CD4-positive, alpha-beta memory T cell (primary cell): ENCODE results near the gene C13orf42. TPM values are rescaled to one million over a fixed set of nuclear protein-coding genes. Genes with fewer than 3 reads are reported as not detected.

ENCODE experiments used
- CTCF ChIA-PET: fragments of 350-600 bp; sonication (Branson Sonifier 250); formaldehyde crosslinking; loops from one replicate; lab custom pipeline; 2021; ENCODE audit warnings: inconsistent platforms; ENCODE audit not compliant: partially characterized antibody; lab: Charles Lee
- POLR2A ChIA-PET: fragments of 350-600 bp; sonication (Branson Sonifier 250); formaldehyde crosslinking; loops from one replicate; lab custom pipeline; 2021; ENCODE audit not compliant: partially characterized antibody; lab: Charles Lee
- DNase-seq, 5 donors: peaks; one replicate each; pipeline versions ENCODE4 v3.0.0 to v3.0.0-alpha.2; 2020 to 2022; ENCODE audit warnings: mixed read lengths in 1 of 5
- H3K27ac ChIP-seq: one replicate; pipeline ENCODE4 v1.7.0; 2013; ENCODE audit warnings: low read depth, low read length
- H3K27me3 ChIP-seq: 2 replicates; pipeline ENCODE4 v1.7.0; 2013; ENCODE audit warnings: mild to moderate bottlenecking, low read length, moderate library complexity; ENCODE audit not compliant: insufficient read depth
- H3K36me3 ChIP-seq: 2 replicates; pipeline ENCODE4 v1.7.0; 2013; ENCODE audit warnings: mild to moderate bottlenecking, low read length, moderate library complexity; ENCODE audit not compliant: insufficient read depth
- H3K4me1 ChIP-seq: 2 replicates; pipeline ENCODE4 v1.7.0; 2013; ENCODE audit warnings: mild to moderate bottlenecking, low read length, moderate library complexity; ENCODE audit not compliant: insufficient read depth
- H3K4me3 ChIP-seq, 2 donors: one replicate each; pipeline ENCODE4 v1.7.0; 2013; ENCODE audit warnings: low read length in 2 of 2, mild to moderate bottlenecking in 1 of 2
- H3K9me3 ChIP-seq, 2 donors: one replicate each; pipeline ENCODE4 v1.7.0; 2013; ENCODE audit warnings: low read length in 2 of 2, control low read depth in 1 of 2; ENCODE audit not compliant: control insufficient read depth in 1 of 2
- H3K27ac Mint-ChIP-seq, 7 donors: one replicate each; pipeline ENCODE4 v1.8.0; 2020 to 2021; ENCODE audit warnings: mixed read lengths in 7 of 7, mild to moderate bottlenecking in 6 of 7, inconsistent platforms in 3 of 7, moderate library complexity in 3 of 7
- H3K27me3 Mint-ChIP-seq, 2 donors: one replicate each; pipeline ENCODE4 v1.8.0; 2020 to 2021; ENCODE audit warnings: mixed read lengths in 2 of 2
- H3K36me3 Mint-ChIP-seq, 2 donors: one replicate each; pipeline ENCODE4 v1.8.0; 2020 to 2021; ENCODE audit warnings: mixed read lengths in 2 of 2, inconsistent platforms in 1 of 2, mild to moderate bottlenecking in 1 of 2
- H3K4me1 Mint-ChIP-seq, 4 donors: one replicate each; pipeline ENCODE4 v1.8.0; 2020 to 2021; ENCODE audit warnings: mixed read lengths in 4 of 4, mild to moderate bottlenecking in 1 of 4
- H3K4me3 Mint-ChIP-seq, 8 donors: one replicate each; pipeline ENCODE4 v1.8.0; 2020 to 2021; ENCODE audit warnings: mixed read lengths in 8 of 8, mild to moderate bottlenecking in 7 of 8, moderate library complexity in 6 of 8, inconsistent platforms in 3 of 8
- H3K9me3 Mint-ChIP-seq, 8 donors: one replicate each; pipeline ENCODE4 v1.8.0; 2020 to 2021; ENCODE audit warnings: mixed read lengths in 8 of 8, mild to moderate bottlenecking in 5 of 8, inconsistent platforms in 3 of 8, moderate library complexity in 1 of 8
- intact Hi-C: fragments of 100-400 bp; cut with micrococcal nuclease; formaldehyde crosslinking; loops from one replicate; pipeline ENCODE4 v1.15.1; 2023
- polyA plus RNA-seq, 2 donors: library from polyadenylated mRNA; unstranded; fragments of 300-500 nt; fragmentation: Illumina TruSeq; gene quantifications; one replicate each; pipeline ENCODE4 v1.2.3, GENCODE V29; 2021
- total RNA-seq, 2 experiments: library from RNA; stranded (reverse); gene quantifications; one replicate each; pipeline ENCODE4 v1.2.3, GENCODE V29; 2021

Gene C13orf42
- total and polyA plus RNA-seq, 4 experiments from 2014 or later = not detected

DNA sequence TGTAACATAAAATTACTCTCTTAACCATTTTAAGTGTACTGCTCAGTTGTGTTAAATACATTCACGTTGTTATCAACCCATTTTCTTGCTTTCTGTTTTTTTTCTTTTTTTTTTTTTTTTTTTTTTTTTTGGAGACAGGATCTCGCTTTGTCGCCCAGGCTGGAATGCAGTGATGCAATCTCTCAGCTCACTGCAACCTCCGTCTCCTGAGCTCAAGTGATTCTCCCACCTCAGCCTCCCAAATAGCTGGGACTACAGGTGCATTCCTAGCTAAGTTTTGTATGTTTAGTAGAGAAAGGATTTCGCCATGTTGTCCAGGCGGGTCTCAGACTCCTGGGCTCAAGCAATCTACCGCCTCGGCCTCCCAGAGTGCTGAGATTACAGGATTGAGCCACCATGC is 42.5 kb upstream of the C13orf42 start:
- Mint-ChIP-seq H3K27ac (no peak overlapping the region), H3K4me3 (no peak overlapping the region), H3K9me3 (no peaks in the 10 kb centered on the region), H3K36me3 (no peaks in the 10 kb centered on the region), H3K4me1 (peaks cover 0 to 2% (median under 1%) of the 10 kb centered on the region in 4 donors), H3K27me3 (peaks cover 18 to 23% of the 10 kb centered on the region in 2 donors)
- H3K27me3 ChIP-seq = peaks cover 6% of the 10 kb centered on the region
- intact Hi-C loops = no loop called here
- DNase-seq = no peak
- H3K4me3 ChIP-seq = no peak overlapping the region
- no peaks in the 10 kb centered on the region for H3K4me1 ChIP-seq
- H3K27ac ChIP-seq = no peak overlapping the region
- no peaks in the 10 kb centered on the region for H3K36me3 ChIP-seq
- CTCF ChIA-PET = interaction anchor here (1.2 kb wide), 1 partner anchor 28 kb away, joined by 3 read pairs; no protein-coding TSS in a partner anchor
- POLR2A ChIA-PET = no interaction called here
- H3K9me3 ChIP-seq = no peaks in the 10 kb centered on the region

DNA sequence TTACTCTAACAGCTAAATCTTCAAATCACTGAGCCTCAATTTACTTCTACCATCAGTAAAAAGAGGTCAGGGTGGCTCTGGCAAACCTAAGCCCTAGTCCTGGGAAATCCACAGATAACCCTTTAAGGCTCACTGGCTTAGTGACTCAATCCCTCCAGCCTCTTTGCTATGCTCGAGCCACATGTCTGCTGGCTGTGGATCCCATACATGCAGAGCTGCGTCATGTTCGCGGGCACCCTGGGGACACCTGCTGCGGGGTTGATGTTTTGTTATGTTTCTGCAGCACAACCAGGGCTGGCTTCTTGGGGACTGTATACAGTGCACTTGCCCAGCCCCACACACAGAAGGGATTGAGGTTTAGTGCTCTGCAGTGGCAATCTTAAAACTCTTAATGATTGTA is 41.6 kb upstream of the C13orf42 start:
- H3K4me1 Mint-ChIP-seq = peaks cover 0 to 2% (median under 1%) of the 10 kb centered on the region in 4 donors
- intact Hi-C loops = no loop called here
- H3K27me3 Mint-ChIP-seq = peaks cover 23% of the 10 kb centered on the region in 2 donors
- no peaks in the 10 kb centered on the region for H3K36me3 ChIP-seq
- no peak overlapping the region for H3K4me3 ChIP-seq
- no peak overlapping the region for H3K27ac Mint-ChIP-seq
- no peak for DNase-seq
- H3K4me3 Mint-ChIP-seq = no peak overlapping the region
- ChIA-PET CTCF (interaction anchor here (1.2 kb wide), 1 partner anchor 27 kb away, joined by 3 read pairs; no protein-coding TSS in a partner anchor), POLR2A (no interaction called here)
- H3K4me1 ChIP-seq = no peaks in the 10 kb centered on the region
- H3K36me3 Mint-ChIP-seq = no peaks in the 10 kb centered on the region
- H3K27ac ChIP-seq = no peak overlapping the region
- no peaks in the 10 kb centered on the region for H3K9me3 ChIP-seq
- peaks cover 6% of the 10 kb centered on the region for H3K27me3 ChIP-seq
- H3K9me3 Mint-ChIP-seq = peaks cover 0 to 4% (median 0%) of the 10 kb centered on the region in 8 donors

DNA sequence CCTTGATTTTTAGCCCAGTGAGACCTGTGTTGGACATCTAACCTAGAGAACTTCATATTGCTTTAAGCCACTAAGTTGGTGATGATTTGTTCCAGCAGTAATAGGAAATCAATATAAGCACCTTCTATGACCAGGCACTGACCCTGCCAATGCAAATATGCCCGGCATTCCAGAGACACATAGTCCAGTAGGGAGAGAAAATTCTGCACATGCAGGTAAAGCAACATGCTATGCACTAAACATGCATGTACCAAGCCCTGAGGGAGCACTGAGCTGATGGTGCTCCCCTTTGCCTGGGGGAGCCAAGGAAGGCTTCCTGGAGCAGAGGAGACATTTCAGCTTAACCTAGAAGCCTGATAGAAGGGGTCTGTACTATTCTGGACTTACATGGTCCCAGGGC is 40.4 kb upstream of the C13orf42 start:
- H3K4me1 ChIP-seq = no peaks in the 10 kb centered on the region
- DNase-seq = no peak
- ChIA-PET CTCF (no interaction called here), POLR2A (no interaction called here)
- H3K9me3 ChIP-seq = no peaks in the 10 kb centered on the region
- H3K4me3 ChIP-seq = no peak overlapping the region
- H3K36me3 ChIP-seq = no peaks in the 10 kb centered on the region
- Mint-ChIP-seq H3K36me3 (no peaks in the 10 kb centered on the region), H3K27ac (no peak overlapping the region), H3K4me3 (no peak overlapping the region), H3K9me3 (peaks cover 0 to 4% (median 0%) of the 10 kb centered on the region in 8 donors), H3K27me3 (peaks cover 23% of the 10 kb centered on the region in 2 donors), H3K4me1 (peaks cover 0 to 2% (median under 1%) of the 10 kb centered on the region in 4 donors)
- H3K27ac ChIP-seq = no peak overlapping the region
- peaks cover 6% of the 10 kb centered on the region for H3K27me3 ChIP-seq
- intact Hi-C loops = no loop called here

DNA sequence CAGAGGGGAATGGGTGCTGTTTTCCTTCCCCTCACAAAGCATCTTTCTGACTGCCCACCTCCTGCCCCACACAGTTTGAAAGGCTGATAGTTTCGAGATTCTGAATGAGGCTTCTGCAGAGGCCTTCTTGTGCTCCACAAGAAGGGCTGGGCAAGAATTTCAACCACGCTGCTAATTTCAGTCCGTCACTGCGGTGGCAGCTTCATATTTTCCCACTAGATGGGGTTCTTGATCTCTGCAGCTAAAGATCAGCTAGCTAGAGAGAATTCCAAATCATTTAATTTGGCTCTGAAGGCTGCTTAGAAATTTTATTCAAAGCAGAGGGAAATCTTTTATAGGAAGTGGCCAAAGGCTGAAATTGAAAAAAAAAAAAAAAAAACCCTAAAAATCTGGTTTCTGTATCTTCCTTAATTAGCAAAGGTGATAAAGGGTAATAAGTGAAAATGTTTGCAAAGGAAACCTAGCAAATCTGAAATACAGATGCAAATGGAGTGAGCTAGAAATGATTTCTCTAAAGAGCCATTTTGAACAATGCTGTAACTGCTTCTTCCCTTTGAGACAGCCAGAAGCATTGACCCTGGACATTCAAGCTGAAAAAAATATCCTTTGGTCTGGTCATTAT is 38.0 kb upstream of the C13orf42 start:
- CTCF ChIA-PET = interaction anchor here (0.7 kb wide), 1 partner anchor 666 kb away, joined by 3 read pairs; no protein-coding TSS in a partner anchor
- H3K36me3 ChIP-seq = no peaks in the 10 kb centered on the region
- peaks cover 6% of the 10 kb centered on the region for H3K27me3 ChIP-seq
- POLR2A ChIA-PET = no interaction called here
- H3K4me1 ChIP-seq = no peaks in the 10 kb centered on the region
- Mint-ChIP-seq H3K4me3 (no peak overlapping the region), H3K36me3 (no peaks in the 10 kb centered on the region), H3K27ac (no peak overlapping the region), H3K4me1 (peaks cover 0 to 2% (median under 1%) of the 10 kb centered on the region in 4 donors), H3K27me3 (peaks cover 16 to 23% of the 10 kb centered on the region in 2 donors), H3K9me3 (peaks cover 0 to 11% (median 0%) of the 10 kb centered on the region in 8 donors)
- intact Hi-C loops = no loop called here
- H3K4me3 ChIP-seq = no peak overlapping the region
- H3K9me3 ChIP-seq = no peaks in the 10 kb centered on the region
- DNase-seq = no peak
- no peak overlapping the region for H3K27ac ChIP-seq

DNA sequence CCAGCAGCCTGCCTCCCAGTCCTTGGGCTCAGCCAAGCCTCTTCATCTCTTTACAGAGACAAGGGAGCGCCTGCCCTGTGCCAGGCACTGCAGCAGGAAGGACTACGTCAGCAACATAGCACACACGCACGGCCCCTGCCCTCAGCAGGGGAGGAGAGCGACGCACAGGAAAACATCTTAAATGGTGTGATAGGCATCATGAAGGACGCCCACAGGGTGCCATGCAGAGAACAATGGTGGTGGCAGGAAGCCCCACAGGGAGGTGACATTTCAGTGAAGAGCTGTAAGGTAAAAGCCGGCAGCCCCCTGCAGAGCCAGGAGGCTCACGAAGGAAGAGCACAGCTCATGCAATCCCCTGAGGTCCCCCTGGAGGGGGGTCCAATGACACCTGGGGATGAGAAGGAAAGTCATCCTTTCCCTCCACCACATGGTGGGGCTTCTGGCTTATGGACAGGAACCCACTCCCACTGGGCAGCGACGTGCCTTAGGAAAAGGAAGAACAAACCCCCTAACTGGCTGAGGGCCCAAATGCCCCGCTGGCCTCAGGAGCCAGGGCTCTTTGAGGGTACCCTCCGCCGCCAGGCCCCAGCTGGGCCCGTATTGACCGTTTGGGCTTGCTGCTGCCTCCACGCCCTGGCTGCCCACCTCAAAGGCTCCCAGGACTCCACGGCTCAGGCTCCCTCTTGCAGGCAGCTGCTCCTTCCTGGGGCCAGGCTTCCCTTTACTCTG is 37.3 kb upstream of the C13orf42 start:
- no peaks in the 10 kb centered on the region for H3K36me3 Mint-ChIP-seq
- DNase-seq = peak in 1 of 5 donors; percentile 16
- H3K4me1 Mint-ChIP-seq = peaks cover 0 to 2% (median 0%) of the 10 kb centered on the region in 4 donors
- H3K9me3 Mint-ChIP-seq = peaks cover 0 to 15% (median 0%) of the 10 kb centered on the region in 8 donors
- no peak overlapping the region for H3K27ac ChIP-seq
- no peak overlapping the region for H3K4me3 ChIP-seq
- H3K9me3 ChIP-seq = no peaks in the 10 kb centered on the region
- POLR2A ChIA-PET = no interaction called here
- H3K27me3 Mint-ChIP-seq = peaks cover 14 to 23% of the 10 kb centered on the region in 2 donors
- intact Hi-C loops = no loop called here
- H3K27ac Mint-ChIP-seq = peak overlapping the region in 2 of 7 donors; percentile 56 to 72
- no peak overlapping the region for H3K4me3 Mint-ChIP-seq
- no peaks in the 10 kb centered on the region for H3K36me3 ChIP-seq
- no peaks in the 10 kb centered on the region for H3K4me1 ChIP-seq
- CTCF ChIA-PET = interaction anchor here (0.7 kb wide), 1 partner anchor 667 kb away, joined by 3 read pairs; no protein-coding TSS in a partner anchor
- peaks cover 6% of the 10 kb centered on the region for H3K27me3 ChIP-seq

DNA sequence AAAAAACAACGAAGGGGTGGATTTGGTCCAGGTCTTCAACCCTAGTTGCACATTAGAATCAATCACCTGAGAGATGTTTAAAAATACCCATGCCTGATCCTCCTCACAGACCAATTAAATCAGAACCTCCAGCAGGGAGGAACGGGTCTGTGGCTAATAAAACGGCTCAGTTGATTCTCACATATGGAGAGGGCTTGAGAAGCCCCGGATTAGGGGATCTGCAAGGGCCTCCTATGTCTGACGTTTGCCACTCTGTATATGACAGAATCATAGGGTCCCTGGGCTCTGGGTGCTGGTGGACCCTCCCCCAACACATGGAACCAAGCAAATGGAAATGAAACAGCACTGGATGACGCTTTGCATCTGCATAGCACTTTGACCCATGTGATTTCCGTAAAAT is 36.7 kb upstream of the C13orf42 start:
- Histone ChIP-seq H3K4me3 (no peak overlapping the region), H3K4me1 (no peaks in the 10 kb centered on the region), H3K27me3 (peaks cover 6% of the 10 kb centered on the region), H3K27ac (no peak overlapping the region), H3K36me3 (no peaks in the 10 kb centered on the region), H3K9me3 (no peaks in the 10 kb centered on the region)
- ChIA-PET CTCF (no interaction called here), POLR2A (no interaction called here)
- no peaks in the 10 kb centered on the region for H3K4me1 Mint-ChIP-seq
- no peak for DNase-seq
- H3K4me3 Mint-ChIP-seq = no peak overlapping the region
- peaks cover 0 to 15% (median 0%) of the 10 kb centered on the region in 8 donors for H3K9me3 Mint-ChIP-seq
- intact Hi-C loops = no loop called here
- H3K27me3 Mint-ChIP-seq = peaks cover 12 to 23% of the 10 kb centered on the region in 2 donors
- H3K27ac Mint-ChIP-seq = peak overlapping the region in 1 of 7 donors; percentile 56
- no peaks in the 10 kb centered on the region for H3K36me3 Mint-ChIP-seq

DNA sequence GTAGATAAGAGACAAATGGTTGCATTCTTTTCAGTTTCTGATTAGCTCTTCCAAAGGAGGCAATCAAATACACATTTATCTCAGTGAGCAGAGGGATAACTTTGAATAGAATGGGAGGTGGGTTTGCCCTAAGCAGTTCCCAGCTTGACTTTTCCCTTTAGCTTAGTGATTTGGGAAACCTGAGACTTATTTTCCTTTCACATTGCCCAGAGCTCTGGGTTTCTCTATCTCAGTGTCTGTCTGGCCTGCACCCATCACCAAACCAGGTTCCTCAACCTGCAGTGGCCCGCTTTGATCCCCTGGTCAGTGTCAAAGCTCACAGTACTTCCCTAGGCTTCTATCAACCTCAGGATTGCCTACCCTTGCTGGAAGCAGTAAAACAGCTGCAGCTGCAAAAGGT is 35.6 kb upstream of the C13orf42 start:
- H3K4me1 Mint-ChIP-seq = no peaks in the 10 kb centered on the region
- peaks cover 12 to 22% of the 10 kb centered on the region in 2 donors for H3K27me3 Mint-ChIP-seq
- H3K27me3 ChIP-seq = peaks cover 6% of the 10 kb centered on the region
- H3K9me3 Mint-ChIP-seq = peaks cover 0 to 15% (median 0%) of the 10 kb centered on the region in 8 donors
- no peaks in the 10 kb centered on the region for H3K9me3 ChIP-seq
- H3K4me3 ChIP-seq = no peak overlapping the region
- H3K27ac ChIP-seq = no peak overlapping the region
- no peaks in the 10 kb centered on the region for H3K4me1 ChIP-seq
- no peak for DNase-seq
- H3K36me3 ChIP-seq = no peaks in the 10 kb centered on the region
- intact Hi-C loops = no loop called here
- ChIA-PET POLR2A (no interaction called here), CTCF (no interaction called here)
- no peak overlapping the region for H3K27ac Mint-ChIP-seq
- H3K4me3 Mint-ChIP-seq = no peak overlapping the region
- no peaks in the 10 kb centered on the region for H3K36me3 Mint-ChIP-seq
